Measurements from ENCODE around the gene ZBED6.
"Not testable (repeated sequence)": the region's sequence is repeated elsewhere in the genome, so short reads cannot be mapped to it uniquely, and the experiment has no call there.

ZBED6 gene

GRCh38 chr1:203778789-203779188 lies 16.6 kb upstream of the ZBED6 start:
- no peak for DNase-seq (ENCODE audit: low spot score)

GRCh38 chr1:203781962-203782361 lies 13.5 kb upstream of the ZBED6 start:
- DNase-seq (ENCODE audit: low spot score), result no peak

GRCh38 chr1:203789966-203790365 lies 5.5 kb upstream of the ZBED6 start:
- DNase-seq (ENCODE audit: low spot score), result no peak

- DNase-seq (ENCODE audit: low spot score), result no peak
Measured at GRCh38 chr1:203791498-203791897, 3.9 kb upstream of the ZBED6 start.

GRCh38 chr1:203792486-203792885 lies 2.9 kb upstream of the ZBED6 start:
- DNase-seq (ENCODE audit: low spot score), result no peak

GRCh38 chr1:203793561-203793960 lies 1.9 kb upstream of the ZBED6 start:
- not testable (repeated sequence) for DNase-seq (ENCODE audit: low spot score)

- no peak for DNase-seq (ENCODE audit: low spot score)
Measured at GRCh38 chr1:203794764-203795440, 521 bp upstream of the ZBED6 start.

- no peak for DNase-seq (ENCODE audit: low spot score)
Measured at GRCh38 chr1:203796236-203796605, 798 bp downstream of the ZBED6 start.

- no peak for DNase-seq (ENCODE audit: low spot score)
Measured at GRCh38 chr1:203797216-203797615, 1.8 kb downstream of the ZBED6 start.

GRCh38 chr1:203797948-203798655 lies 2.7 kb downstream of the ZBED6 start:
- no peak for DNase-seq (ENCODE audit: low spot score)

GRCh38 chr1:203799157-203799556 lies 3.7 kb downstream of the ZBED6 start:
- DNase-seq (ENCODE audit: low spot score), result no peak

- DNase-seq (ENCODE audit: low spot score), result no peak
Measured at GRCh38 chr1:203799971-203800370, 4.5 kb downstream of the ZBED6 start.

- DNase-seq (ENCODE audit: low spot score), result no peak
Measured at GRCh38 chr1:203805689-203806088, 10.3 kb downstream of the ZBED6 start.

GRCh38 chr1:203807196-203807595 lies 11.8 kb downstream of the ZBED6 start:
- no peak for DNase-seq (ENCODE audit: low spot score)

GRCh38 chr1:203813581-203814341 lies 18.3 kb downstream of the ZBED6 start:
- no peak for DNase-seq (ENCODE audit: low spot score)

GRCh38 chr1:203818399-203818798 lies 23.0 kb downstream of the ZBED6 start:
- DNase-seq (ENCODE audit: low spot score), result no peak

- DNase-seq (ENCODE audit: low spot score), result no peak
Measured at GRCh38 chr1:203823306-203823705, 27.9 kb downstream of the ZBED6 start.

- no peak for DNase-seq (ENCODE audit: low spot score)
Measured at GRCh38 chr1:203826175-203826574, 30.8 kb downstream of the ZBED6 start.

- no peak for DNase-seq (ENCODE audit: low spot score)
Measured at GRCh38 chr1:203828002-203828401, 32.6 kb downstream of the ZBED6 start.

GRCh38 chr1:203828503-203828902 lies 33.1 kb downstream of the ZBED6 start:
- DNase-seq (ENCODE audit: low spot score), result no peak

GRCh38 chr1:203829247-203829646 lies 33.8 kb downstream of the ZBED6 start:
- DNase-seq (ENCODE audit: low spot score), result not testable (repeated sequence)

- DNase-seq (ENCODE audit: low spot score), result no peak
Measured at GRCh38 chr1:203835476-203835875, 40.1 kb downstream of the ZBED6 start.

- DNase-seq (ENCODE audit: low spot score), result no peak
Measured at GRCh38 chr1:203839081-203839480, 43.7 kb downstream of the ZBED6 start.

All from iPS-NIHi11 (cell line).